Fibroblast of pulmonary artery (primary cell): ENCODE data around the gene BANP.

ENCODE experiments used
- DNase-seq: peaks from one replicate; pipeline ENCODE4 v3.0.0-alpha.2; 2010; ENCODE audit warnings: low read depth
- H3K4me3 ChIP-seq: replicated peaks from 2 replicates; pipeline ENCODE4 v1.5.1; 2011; ENCODE audit warnings: low read depth, mild to moderate bottlenecking, control low read depth, low read length, moderate library complexity
- CTCF ChIP-seq: IDR thresholded peaks from 2 replicates; pipeline ENCODE4 v1.5.1; 2011; ENCODE audit warnings: mild to moderate bottlenecking, control low read depth, low read length, inconsistent platforms; ENCODE audit errors: missing control alignments

BANP gene

DNA sequence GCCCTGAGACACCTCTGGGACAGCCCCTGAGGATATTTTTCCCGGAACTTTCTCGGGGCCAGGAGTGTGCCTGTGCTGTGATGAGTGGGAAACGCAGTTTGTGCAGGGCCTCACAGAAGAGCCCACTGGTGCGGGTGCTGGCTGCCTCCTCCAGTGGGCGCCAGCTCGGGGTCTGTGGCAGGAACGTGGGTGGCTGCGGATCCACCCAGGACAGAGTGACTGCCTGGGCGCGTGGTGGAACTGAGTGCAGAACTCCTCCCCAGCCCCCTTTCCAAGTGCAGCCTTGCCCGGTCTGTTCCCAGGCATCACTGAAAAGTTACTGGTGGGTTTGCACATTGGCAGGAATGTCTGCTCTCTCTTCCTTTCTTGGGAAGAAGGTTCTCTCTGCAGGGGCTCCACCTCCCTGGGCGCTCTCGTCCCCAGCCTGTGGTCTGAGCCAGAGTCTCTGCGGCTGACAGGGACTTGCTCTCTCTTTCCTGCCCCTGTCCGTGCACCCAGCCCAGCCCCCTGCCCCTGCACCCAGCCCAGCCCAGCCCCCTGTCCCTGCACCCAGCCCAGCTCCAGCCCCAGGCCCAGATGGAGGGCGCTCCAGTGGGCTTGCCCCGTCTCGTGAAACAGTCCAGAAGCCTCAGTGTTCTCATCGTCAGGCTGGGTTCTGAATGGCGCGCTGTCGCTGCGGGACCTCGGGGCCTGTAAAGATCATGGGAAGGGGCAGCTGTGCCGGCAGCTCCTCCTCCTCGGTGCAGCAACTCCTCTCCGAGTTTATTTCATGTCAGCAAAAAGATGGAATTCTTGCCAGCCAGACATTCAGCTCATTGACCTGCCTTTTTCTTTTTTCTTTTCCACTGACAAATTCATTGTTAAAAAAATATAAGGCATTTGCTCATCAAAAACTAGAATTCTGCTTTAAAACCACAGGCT lies 117.5 kb downstream of the BANP start:
- DNase-seq, result no peak
- H3K4me3 ChIP-seq, result no peak overlapping the region
- TF ChIP-seq CTCF, result no peak

DNA sequence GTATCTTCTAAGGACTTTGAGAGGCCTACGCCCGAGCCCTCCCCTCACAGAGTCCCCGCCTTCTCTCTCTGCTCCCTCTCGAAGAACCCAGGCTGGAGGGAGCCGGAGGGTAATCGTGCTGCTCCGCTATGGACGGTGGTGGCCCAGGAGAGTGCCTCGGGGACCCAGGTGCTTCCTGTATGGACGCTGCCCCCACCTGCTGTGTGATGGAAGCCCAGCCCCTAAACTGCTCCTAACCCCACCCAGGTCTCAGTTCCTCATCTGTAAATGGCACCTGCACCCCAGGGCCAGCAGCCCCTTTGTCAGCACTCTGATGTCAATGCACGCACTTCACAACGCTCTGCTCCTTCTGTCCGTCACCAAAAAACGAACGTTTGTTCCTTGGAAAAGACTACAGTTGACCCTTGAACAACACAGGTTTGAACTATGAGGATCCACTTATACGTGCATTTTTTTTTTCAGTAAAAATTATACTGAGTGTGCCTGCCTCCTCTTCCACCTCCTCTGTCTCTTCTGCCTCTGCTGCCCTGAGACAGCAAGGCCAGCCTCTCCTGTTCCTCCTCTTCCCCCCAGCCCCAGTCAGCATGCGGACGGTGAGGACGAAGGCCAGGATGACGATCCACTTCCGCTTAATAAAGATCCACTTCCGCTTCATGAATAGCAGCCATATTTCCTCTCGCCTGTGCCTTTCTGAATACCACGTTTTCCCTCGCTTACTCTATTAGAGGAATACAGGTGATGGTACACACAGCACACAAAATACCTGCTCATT lies 118.3 kb downstream of the BANP start:
- TF ChIP-seq CTCF, result no peak
- H3K4me3 ChIP-seq, result no peak overlapping the region
- DNase-seq, result no peak

DNA sequence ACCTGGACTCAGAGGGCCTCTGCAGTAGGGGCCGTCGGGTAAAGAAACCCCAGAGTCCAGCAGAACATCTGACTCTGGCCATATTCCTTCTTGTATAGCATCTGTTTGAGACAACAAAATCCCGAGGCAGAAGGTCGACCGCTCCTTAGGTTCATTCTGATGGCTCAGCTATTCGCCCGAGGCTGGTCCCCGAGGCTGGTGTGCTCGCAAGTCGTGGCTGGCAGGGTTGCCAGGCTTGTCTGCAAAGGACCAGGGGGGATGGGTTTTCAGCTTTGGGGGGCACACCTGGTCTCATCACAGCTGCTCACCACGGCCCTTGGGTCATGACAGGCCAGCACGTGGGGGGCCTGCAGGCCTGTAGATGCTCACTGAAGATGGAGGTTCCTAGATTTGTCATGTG lies 119.1 kb downstream of the BANP start:
- no peak for DNase-seq
- no peak for TF ChIP-seq CTCF
- H3K4me3 ChIP-seq, result no peak overlapping the region

GRCh38 chr16:88070989-88071625 lies 119.9 kb downstream of the BANP start:
- no peak for TF ChIP-seq CTCF
- H3K4me3 ChIP-seq, result no peak overlapping the region
- no peak for DNase-seq

GRCh38 chr16:88071908-88072307 lies 120.7 kb downstream of the BANP start:
- no peak overlapping the region for H3K4me3 ChIP-seq
- no peak for DNase-seq
- TF ChIP-seq CTCF, result no peak

GRCh38 chr16:88072571-88073001 lies 121.4 kb downstream of the BANP start:
- TF ChIP-seq CTCF, result no peak
- no peak for DNase-seq
- H3K4me3 ChIP-seq, result no peak overlapping the region
